HEK293 (cell line): ENCODE data around the gene THBS1.

Experiments
- CTCF ChIA-PET: fragments of 350-600 bp; formaldehyde crosslinking; extraction: SDS; loops from one replicate; lab custom pipeline; 2021; ENCODE audit warnings: antibody characterized with exemption; lab: Yijun Ruan, JAX
- POLR2A ChIA-PET: fragments of 300-600 bp; formaldehyde crosslinking; extraction: SDS; loops from one replicate; lab custom pipeline; 2020; ENCODE audit warnings: antibody characterized with exemption, inconsistent platforms; lab: Yijun Ruan, JAX
- H3K27ac ChIP-seq: fragments of 200-500 bp; sonication (Bioruptor generic); 2 replicates; pipeline ENCODE4 v1.5.1; 2014; ENCODE audit warnings: low read depth, low read length, control low read depth, inconsistent platforms; ENCODE audit errors: extremely low read depth
- H3K36me3 ChIP-seq, 2 experiments: fragments of 200-500 bp in 1 of 2; sonication (Bioruptor generic) in 1 of 2; 1 replicate in 1 of 2; 2 replicates in 1 of 2; pipeline ENCODE4 v1.5.1; 2014 to 2017; ENCODE audit warnings: inconsistent platforms in 2 of 2, low read length in 2 of 2; ENCODE audit not compliant: control insufficient read depth in 2 of 2, insufficient read depth in 1 of 2
- H3K4me1 ChIP-seq: fragments of 200-500 bp; sonication (Bioruptor generic); 2 replicates; pipeline ENCODE4 v1.5.1; 2014; ENCODE audit warnings: mild to moderate bottlenecking, low read length, inconsistent platforms; ENCODE audit not compliant: control insufficient read depth, insufficient read depth
- H3K4me3 ChIP-seq: 2 replicates; pipeline ENCODE4 v1.5.1; 2011; ENCODE audit warnings: low read depth, mild to moderate bottlenecking, control low read depth, low read length, moderate library complexity
- H3K9me3 ChIP-seq: fragments of 200-500 bp; sonication (Bioruptor generic); 2 replicates; pipeline ENCODE4 v1.5.1; 2014; ENCODE audit warnings: low read depth, low read length, inconsistent platforms; ENCODE audit not compliant: control insufficient read depth, insufficient read depth
- INSM2 ChIP-seq: fragments of 450-650 bp; formaldehyde crosslinking; IDR thresholded peaks from 2 replicates; pipeline ENCODE4 v1.5.1; 2016; ENCODE audit warnings: missing biosample characterization, missing genetic modification characterization
- SETDB1 ChIP-seq: IDR thresholded peaks from one replicate; pipeline ENCODE4 v1.6.1; 2017; ENCODE audit warnings: mild to moderate bottlenecking, low read length, moderate library complexity, mixed read lengths; ENCODE audit not compliant: insufficient read length
- TSHZ1 ChIP-seq: fragments of 450-650 bp; formaldehyde crosslinking; IDR thresholded peaks from 2 replicates; pipeline ENCODE4 v1.5.1; 2016; ENCODE audit warnings: missing biosample characterization, missing genetic modification characterization, borderline replicate concordance
- ZBTB1 ChIP-seq: fragments of 450-650 bp; formaldehyde crosslinking; IDR thresholded peaks from 2 replicates; pipeline ENCODE4 v1.5.1; 2016; ENCODE audit warnings: missing biosample characterization, missing genetic modification characterization
- ZBTB21 ChIP-seq: fragments of 450-650 bp; formaldehyde crosslinking; IDR thresholded peaks from 2 replicates; pipeline ENCODE4 v1.5.1; 2017; ENCODE audit warnings: missing biosample characterization, missing genetic modification characterization
- ZBTB8A ChIP-seq: fragments of 450-650 bp; formaldehyde crosslinking; IDR thresholded peaks from 2 replicates; pipeline ENCODE4 v1.5.1; 2016; ENCODE audit warnings: missing biosample characterization, missing genetic modification characterization
- ZNF292 ChIP-seq: fragments of 450-650 bp; formaldehyde crosslinking; IDR thresholded peaks from 2 replicates; pipeline ENCODE4 v1.5.1; 2016; ENCODE audit warnings: low read depth, missing biosample characterization, missing genetic modification characterization, borderline replicate concordance
- ZNF449 ChIP-seq: fragments of 450-650 bp; formaldehyde crosslinking; IDR thresholded peaks from 2 replicates; pipeline ENCODE4 v1.5.1; 2017; ENCODE audit warnings: missing biosample characterization, mild to moderate bottlenecking, missing genetic modification characterization, moderate library complexity
- ZNF501 ChIP-seq: fragments of 450-650 bp; formaldehyde crosslinking; IDR thresholded peaks from 2 replicates; pipeline ENCODE4 v1.5.1; 2016; ENCODE audit warnings: missing biosample characterization, missing genetic modification characterization
- ZNF530 ChIP-seq: fragments of 450-650 bp; formaldehyde crosslinking; IDR thresholded peaks from 2 replicates; pipeline ENCODE4 v1.5.1; 2016; ENCODE audit warnings: low read depth, missing biosample characterization, missing genetic modification characterization
- ZNF658 ChIP-seq: fragments of 450-650 bp; formaldehyde crosslinking; IDR thresholded peaks from 2 replicates; pipeline ENCODE4; 2016; ENCODE audit warnings: missing biosample characterization, missing genetic modification characterization
- ZNF664 ChIP-seq: fragments of 450-650 bp; formaldehyde crosslinking; IDR thresholded peaks from 2 replicates; pipeline ENCODE4 v1.5.1; 2016; ENCODE audit warnings: missing biosample characterization, missing genetic modification characterization
- ZNF777 ChIP-seq: fragments of 450-650 bp; formaldehyde crosslinking; IDR thresholded peaks from 2 replicates; pipeline ENCODE4 v1.5.1; 2017; ENCODE audit warnings: missing biosample characterization, missing genetic modification characterization, borderline replicate concordance
- TF ChIP-seq, protein P1 (sequence below): fragments of 450-650 bp; formaldehyde crosslinking; IDR thresholded peaks from 2 replicates; pipeline ENCODE4 v1.5.1; 2016; ENCODE audit warnings: missing biosample characterization, missing genetic modification characterization
- TF ChIP-seq, protein P2 (sequence below): fragments of 450-650 bp; formaldehyde crosslinking; IDR thresholded peaks from 2 replicates; pipeline ENCODE4 v1.5.1; 2016; ENCODE audit warnings: missing biosample characterization, missing genetic modification characterization
- TF ChIP-seq, protein P3 (sequence below): fragments of 450-650 bp; formaldehyde crosslinking; IDR thresholded peaks from 2 replicates; pipeline ENCODE4 v1.5.1; 2016; ENCODE audit warnings: missing biosample characterization, missing genetic modification characterization
- TF ChIP-seq, protein P4 (sequence below): fragments of 450-650 bp; formaldehyde crosslinking; IDR thresholded peaks from 2 replicates; pipeline ENCODE4 v1.5.1; 2016; ENCODE audit warnings: missing biosample characterization, missing genetic modification characterization

The THBS1 gene

DNA sequence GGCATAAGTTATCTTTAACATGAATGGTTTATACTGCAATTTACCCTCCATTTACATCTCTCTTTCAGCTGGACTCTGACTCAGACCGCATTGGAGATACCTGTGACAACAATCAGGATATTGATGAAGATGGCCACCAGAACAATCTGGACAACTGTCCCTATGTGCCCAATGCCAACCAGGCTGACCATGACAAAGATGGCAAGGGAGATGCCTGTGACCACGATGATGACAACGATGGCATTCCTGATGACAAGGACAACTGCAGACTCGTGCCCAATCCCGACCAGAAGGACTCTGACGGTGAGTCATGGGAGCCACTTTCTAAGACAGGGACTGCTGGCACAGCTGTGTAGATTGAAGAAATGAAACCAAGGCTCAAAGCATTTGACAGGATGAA is 11.6 kb downstream of the THBS1 start:
- Histone ChIP-seq H3K9me3 (no peaks in the 10 kb centered on the region), H3K36me3 (peaks cover 3 to 37% of the 10 kb centered on the region in 2 experiments; a peak in 1 of 3 replicates), H3K27ac (no peak overlapping the region), H3K4me1 (no peaks in the 10 kb centered on the region), H3K4me3 (no peak overlapping the region)
- ChIA-PET POLR2A (interaction anchor here (1.1 kb wide), 1 partner anchor 12 kb away, joined by 4 read pairs; the partner anchor contains the start of gene THBS1), CTCF (no interaction called here)
- TF ChIP-seq INSM2 = no peak
- TF ChIP-seq ZNF777 (tag by site-specific recombination) = no peak

DNA sequence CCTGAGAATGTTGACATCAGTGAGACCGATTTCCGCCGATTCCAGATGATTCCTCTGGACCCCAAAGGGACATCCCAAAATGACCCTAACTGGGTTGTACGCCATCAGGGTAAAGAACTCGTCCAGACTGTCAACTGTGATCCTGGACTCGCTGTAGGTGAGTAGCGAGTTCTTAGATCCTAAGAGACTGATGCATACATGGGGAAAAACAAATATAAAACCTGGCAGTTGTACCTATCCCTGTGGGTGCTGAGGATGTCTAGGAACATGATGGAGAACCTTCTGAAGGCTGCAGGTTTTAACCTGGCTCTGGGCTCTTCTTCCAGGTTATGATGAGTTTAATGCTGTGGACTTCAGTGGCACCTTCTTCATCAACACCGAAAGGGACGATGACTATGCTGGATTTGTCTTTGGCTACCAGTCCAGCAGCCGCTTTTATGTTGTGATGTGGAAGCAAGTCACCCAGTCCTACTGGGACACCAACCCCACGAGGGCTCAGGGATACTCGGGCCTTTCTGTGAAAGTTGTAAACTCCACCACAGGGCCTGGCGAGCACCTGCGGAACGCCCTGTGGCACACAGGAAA is 12.3 kb downstream of the THBS1 start:
- Histone ChIP-seq H3K27ac (no peak overlapping the region), H3K9me3 (no peaks in the 10 kb centered on the region), H3K36me3 (peaks cover 3 to 34% of the 10 kb centered on the region in 2 experiments; a peak in 1 of 3 replicates), H3K4me1 (no peaks in the 10 kb centered on the region), H3K4me3 (no peak overlapping the region)
- ChIA-PET CTCF (no interaction called here), POLR2A (no interaction called here)
- no peak for TF ChIP-seq ZNF501 (tag by site-specific recombination)
- TF ChIP-seq ZNF658 (tag by site-specific recombination) = no peak
- TF ChIP-seq ZNF664 = no peak
- TF ChIP-seq, protein P1, sequence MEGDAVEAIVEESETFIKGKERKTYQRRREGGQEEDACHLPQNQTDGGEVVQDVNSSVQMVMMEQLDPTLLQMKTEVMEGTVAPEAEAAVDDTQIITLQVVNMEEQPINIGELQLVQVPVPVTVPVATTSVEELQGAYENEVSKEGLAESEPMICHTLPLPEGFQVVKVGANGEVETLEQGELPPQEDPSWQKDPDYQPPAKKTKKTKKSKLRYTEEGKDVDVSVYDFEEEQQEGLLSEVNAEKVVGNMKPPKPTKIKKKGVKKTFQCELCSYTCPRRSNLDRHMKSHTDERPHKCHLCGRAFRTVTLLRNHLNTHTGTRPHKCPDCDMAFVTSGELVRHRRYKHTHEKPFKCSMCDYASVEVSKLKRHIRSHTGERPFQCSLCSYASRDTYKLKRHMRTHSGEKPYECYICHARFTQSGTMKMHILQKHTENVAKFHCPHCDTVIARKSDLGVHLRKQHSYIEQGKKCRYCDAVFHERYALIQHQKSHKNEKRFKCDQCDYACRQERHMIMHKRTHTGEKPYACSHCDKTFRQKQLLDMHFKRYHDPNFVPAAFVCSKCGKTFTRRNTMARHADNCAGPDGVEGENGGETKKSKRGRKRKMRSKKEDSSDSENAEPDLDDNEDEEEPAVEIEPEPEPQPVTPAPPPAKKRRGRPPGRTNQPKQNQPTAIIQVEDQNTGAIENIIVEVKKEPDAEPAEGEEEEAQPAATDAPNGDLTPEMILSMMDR (tag by site-specific recombination) = no peak
- TF ChIP-seq, protein P2, sequence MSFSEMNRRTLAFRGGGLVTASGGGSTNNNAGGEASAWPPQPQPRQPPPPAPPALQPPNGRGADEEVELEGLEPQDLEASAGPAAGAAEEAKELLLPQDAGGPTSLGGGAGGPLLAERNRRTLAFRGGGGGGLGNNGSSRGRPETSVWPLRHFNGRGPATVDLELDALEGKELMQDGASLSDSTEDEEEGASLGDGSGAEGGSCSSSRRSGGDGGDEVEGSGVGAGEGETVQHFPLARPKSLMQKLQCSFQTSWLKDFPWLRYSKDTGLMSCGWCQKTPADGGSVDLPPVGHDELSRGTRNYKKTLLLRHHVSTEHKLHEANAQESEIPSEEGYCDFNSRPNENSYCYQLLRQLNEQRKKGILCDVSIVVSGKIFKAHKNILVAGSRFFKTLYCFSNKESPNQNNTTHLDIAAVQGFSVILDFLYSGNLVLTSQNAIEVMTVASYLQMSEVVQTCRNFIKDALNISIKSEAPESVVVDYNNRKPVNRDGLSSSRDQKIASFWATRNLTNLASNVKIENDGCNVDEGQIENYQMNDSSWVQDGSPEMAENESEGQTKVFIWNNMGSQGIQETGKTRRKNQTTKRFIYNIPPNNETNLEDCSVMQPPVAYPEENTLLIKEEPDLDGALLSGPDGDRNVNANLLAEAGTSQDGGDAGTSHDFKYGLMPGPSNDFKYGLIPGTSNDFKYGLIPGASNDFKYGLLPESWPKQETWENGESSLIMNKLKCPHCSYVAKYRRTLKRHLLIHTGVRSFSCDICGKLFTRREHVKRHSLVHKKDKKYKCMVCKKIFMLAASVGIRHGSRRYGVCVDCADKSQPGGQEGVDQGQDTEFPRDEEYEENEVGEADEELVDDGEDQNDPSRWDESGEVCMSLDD (tag by site-specific recombination) = no peak
- no peak for TF ChIP-seq ZBTB21
- TF ChIP-seq SETDB1 = no peak
- TF ChIP-seq, protein P3, sequence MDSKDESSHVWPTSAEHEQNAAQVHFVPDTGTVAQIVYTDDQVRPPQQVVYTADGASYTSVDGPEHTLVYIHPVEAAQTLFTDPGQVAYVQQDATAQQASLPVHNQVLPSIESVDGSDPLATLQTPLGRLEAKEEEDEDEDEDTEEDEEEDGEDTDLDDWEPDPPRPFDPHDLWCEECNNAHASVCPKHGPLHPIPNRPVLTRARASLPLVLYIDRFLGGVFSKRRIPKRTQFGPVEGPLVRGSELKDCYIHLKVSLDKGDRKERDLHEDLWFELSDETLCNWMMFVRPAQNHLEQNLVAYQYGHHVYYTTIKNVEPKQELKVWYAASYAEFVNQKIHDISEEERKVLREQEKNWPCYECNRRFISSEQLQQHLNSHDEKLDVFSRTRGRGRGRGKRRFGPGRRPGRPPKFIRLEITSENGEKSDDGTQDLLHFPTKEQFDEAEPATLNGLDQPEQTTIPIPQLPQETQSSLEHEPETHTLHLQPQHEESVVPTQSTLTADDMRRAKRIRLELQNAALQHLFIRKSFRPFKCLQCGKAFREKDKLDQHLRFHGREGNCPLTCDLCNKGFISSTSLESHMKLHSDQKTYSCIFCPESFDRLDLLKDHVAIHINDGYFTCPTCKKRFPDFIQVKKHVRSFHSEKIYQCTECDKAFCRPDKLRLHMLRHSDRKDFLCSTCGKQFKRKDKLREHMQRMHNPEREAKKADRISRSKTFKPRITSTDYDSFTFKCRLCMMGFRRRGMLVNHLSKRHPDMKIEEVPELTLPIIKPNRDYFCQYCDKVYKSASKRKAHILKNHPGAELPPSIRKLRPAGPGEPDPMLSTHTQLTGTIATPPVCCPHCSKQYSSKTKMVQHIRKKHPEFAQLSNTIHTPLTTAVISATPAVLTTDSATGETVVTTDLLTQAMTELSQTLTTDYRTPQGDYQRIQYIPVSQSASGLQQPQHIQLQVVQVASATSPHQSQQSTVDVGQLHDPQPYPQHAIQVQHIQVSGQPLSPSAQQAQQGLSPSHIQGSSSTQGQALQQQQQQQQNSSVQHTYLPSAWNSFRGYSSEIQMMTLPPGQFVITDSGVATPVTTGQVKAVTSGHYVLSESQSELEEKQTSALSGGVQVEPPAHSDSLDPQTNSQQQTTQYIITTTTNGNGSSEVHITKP (tag by site-specific recombination) = no peak
- no peak for TF ChIP-seq ZNF530 (tag by site-specific recombination)
- TF ChIP-seq ZBTB1 (tag by site-specific recombination) = no peak
- TF ChIP-seq ZNF292 (tag by site-specific recombination) = no peak
- TF ChIP-seq ZNF449 = no peak
- TF ChIP-seq ZBTB8A (tag by site-specific recombination) = no peak
- TF ChIP-seq TSHZ1 (tag by site-specific recombination) = no peak
- TF ChIP-seq, protein P4, sequence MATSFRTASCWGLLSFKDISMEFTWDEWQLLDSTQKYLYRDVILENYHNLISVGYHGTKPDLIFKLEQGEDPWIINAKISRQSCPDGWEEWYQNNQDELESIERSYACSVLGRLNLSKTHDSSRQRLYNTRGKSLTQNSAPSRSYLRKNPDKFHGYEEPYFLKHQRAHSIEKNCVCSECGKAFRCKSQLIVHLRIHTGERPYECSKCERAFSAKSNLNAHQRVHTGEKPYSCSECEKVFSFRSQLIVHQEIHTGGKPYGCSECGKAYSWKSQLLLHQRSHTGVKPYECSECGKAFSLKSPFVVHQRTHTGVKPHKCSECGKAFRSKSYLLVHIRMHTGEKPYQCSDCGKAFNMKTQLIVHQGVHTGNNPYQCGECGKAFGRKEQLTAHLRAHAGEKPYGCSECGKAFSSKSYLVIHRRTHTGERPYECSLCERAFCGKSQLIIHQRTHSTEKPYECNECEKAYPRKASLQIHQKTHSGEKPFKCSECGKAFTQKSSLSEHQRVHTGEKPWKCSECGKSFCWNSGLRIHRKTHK (tag by site-specific recombination) = no peak
